Suprapubic skin (tissue), 4 donors: Measurements from ENCODE around the gene APEH. TPM values are rescaled to one million over a fixed set of nuclear protein-coding genes. Genes with fewer than 3 reads are reported as not detected.
"Not testable (repeated sequence)": the region's sequence is repeated elsewhere in the genome, so short reads cannot be mapped to it uniquely, and the experiment has no call there.

Experiments
- DNase-seq, 2 donors: peaks; one replicate each; pipeline ENCODE4 v3.0.0-alpha.2; 2019; ENCODE audit warnings: low spot score in 2 of 2
- H3K27ac ChIP-seq: fragments of 200-600 bp; sonication (generic); one replicate; pipeline ENCODE4 v1.5.1; 2019
- H3K27me3 ChIP-seq: fragments of 200-600 bp; sonication (generic); one replicate; pipeline ENCODE4 v1.5.1; 2019
- H3K36me3 ChIP-seq: fragments of 200-600 bp; sonication (generic); one replicate; pipeline ENCODE4 v1.5.1; 2019
- H3K4me1 ChIP-seq: fragments of 200-600 bp; sonication (generic); one replicate; pipeline ENCODE4 v1.5.1; 2019
- H3K4me3 ChIP-seq: fragments of 200-600 bp; sonication (generic); one replicate; pipeline ENCODE4 v1.5.1; 2019; ENCODE audit warnings: mild to moderate bottlenecking
- H3K9me3 ChIP-seq: fragments of 200-600 bp; sonication (generic); one replicate; pipeline ENCODE4 v1.5.1; 2019
- EP300 ChIP-seq: sonication (generic); formaldehyde crosslinking; IDR thresholded peaks from one replicate; pipeline ENCODE4 v1.6.1; 2017; ENCODE audit warnings: antibody characterized with exemption
- POLR2A ChIP-seq, 2 donors: fragments of 450-650 bp; IDR thresholded peaks; one replicate each; pipeline ENCODE4 v1.6.1; 2017; ENCODE audit warnings: antibody characterized with exemption in 2 of 2, mild to moderate bottlenecking in 2 of 2, moderate library complexity in 2 of 2
- POLR2AphosphoS5 ChIP-seq, 3 donors: sonication (generic); formaldehyde crosslinking; IDR thresholded peaks; one replicate each; pipeline ENCODE4 v1.6.1; 2017; ENCODE audit warnings: antibody characterized with exemption in 3 of 3
- WGBS: methylation state at CpG from one replicate; pipeline ENCODE4 v1.1.5; 2018; 5-methylcytosine and 5-hydroxymethylcytosine counted together
- total RNA-seq, 4 donors: library from RNA; depleted of rRNA; stranded (reverse); fragments of >200 nt; gene quantifications; one replicate each; pipeline ENCODE4 v1.1.0, GENCODE V29; 2016
- TF ChIP-seq, protein P1 (sequence below), 2 donors: fragments of 200-600 bp in 1 of 2; fragments of 450-650 bp in 1 of 2; sonication (generic) in 1 of 2; IDR thresholded peaks; one replicate each; pipeline ENCODE4 v1.5.1; 2016 to 2019; ENCODE audit warnings: antibody characterized with exemption in 2 of 2, mild to moderate bottlenecking in 1 of 2, moderate library complexity in 1 of 2

Gene APEH
- total RNA-seq, 4 donors from 2014 or later = 81.8 to 103 (median 91.2) TPM

DNA sequence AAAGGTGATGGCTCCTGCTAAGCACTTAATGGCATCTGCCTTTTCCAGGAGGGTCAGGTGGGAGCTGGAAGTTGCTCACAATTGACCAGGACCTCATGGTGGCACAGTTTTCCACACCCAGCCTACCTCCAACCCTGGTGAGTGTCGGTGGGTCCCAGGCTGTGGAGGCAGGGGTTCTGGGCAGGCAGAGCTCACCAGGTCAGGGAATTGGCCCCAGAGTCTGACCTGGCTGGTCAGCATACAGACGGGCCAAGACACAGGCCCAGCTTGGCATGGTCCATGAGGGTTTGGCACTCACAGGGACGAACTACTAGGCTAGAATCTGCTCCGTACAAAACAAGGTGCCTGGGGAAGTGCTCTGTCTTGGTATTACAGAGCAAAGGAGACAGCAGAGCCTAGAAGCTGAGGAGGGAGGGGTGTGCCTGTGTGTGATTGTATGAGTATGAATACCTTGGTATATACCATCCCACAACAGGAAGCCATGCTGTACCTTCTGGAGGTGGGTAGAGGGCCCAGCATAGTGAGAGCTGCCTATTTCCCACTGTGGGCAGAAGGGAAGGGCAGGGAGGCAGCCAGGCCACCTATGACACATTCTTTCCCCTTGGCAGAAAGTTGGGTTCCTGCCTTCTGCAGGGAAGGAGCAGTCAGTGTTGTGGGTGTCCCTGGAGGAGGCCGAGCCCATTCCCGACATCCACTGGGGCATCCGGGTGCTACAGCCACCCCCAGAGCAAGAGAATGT, 6.5 kb downstream of the APEH start:
- TF ChIP-seq POLR2A (IDR thresholded peaks at IDR 0.05) = no peak
- TF ChIP-seq EP300 = no peak
- TF ChIP-seq POLR2AphosphoS5 (IDR thresholded peaks at IDR 0.05) = no peak
- TF ChIP-seq, protein P1, sequence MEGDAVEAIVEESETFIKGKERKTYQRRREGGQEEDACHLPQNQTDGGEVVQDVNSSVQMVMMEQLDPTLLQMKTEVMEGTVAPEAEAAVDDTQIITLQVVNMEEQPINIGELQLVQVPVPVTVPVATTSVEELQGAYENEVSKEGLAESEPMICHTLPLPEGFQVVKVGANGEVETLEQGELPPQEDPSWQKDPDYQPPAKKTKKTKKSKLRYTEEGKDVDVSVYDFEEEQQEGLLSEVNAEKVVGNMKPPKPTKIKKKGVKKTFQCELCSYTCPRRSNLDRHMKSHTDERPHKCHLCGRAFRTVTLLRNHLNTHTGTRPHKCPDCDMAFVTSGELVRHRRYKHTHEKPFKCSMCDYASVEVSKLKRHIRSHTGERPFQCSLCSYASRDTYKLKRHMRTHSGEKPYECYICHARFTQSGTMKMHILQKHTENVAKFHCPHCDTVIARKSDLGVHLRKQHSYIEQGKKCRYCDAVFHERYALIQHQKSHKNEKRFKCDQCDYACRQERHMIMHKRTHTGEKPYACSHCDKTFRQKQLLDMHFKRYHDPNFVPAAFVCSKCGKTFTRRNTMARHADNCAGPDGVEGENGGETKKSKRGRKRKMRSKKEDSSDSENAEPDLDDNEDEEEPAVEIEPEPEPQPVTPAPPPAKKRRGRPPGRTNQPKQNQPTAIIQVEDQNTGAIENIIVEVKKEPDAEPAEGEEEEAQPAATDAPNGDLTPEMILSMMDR (IDR thresholded peaks at IDR 0.05) = no peak
- Histone ChIP-seq H3K27ac (no peak overlapping the region), H3K27me3 (no peaks in the 10 kb centered on the region), H3K4me1 (peaks cover under 1% of the 10 kb centered on the region), H3K9me3 (no peaks in the 10 kb centered on the region), H3K4me3 (no peak overlapping the region), H3K36me3 (peaks cover 87% of the 10 kb centered on the region)
- no peak for DNase-seq
- WGBS = 79% methylated on average over 3 of the region's 7 CpGs

GRCh38 chr3:49681232-49681522, 7.0 kb downstream of the APEH start:
- no peak for DNase-seq
- Histone ChIP-seq H3K9me3 (no peaks in the 10 kb centered on the region), H3K36me3 (peaks cover 82% of the 10 kb centered on the region), H3K27me3 (no peaks in the 10 kb centered on the region), H3K4me3 (no peak overlapping the region), H3K27ac (no peak overlapping the region), H3K4me1 (peaks cover 5% of the 10 kb centered on the region)
- TF ChIP-seq, protein P1 (IDR thresholded peaks at IDR 0.05) = no peak
- TF ChIP-seq EP300 = no peak
- 100% methylated on average over 2 of the region's 2 CpGs for WGBS

- TF ChIP-seq POLR2AphosphoS5 (IDR thresholded peaks at IDR 0.05) (no peak), EP300 (no peak), POLR2A (IDR thresholded peaks at IDR 0.05) (no peak)
- TF ChIP-seq, protein P1 (IDR thresholded peaks at IDR 0.05) = no peak
- H3K9me3 ChIP-seq = no peaks in the 10 kb centered on the region
- H3K27me3 ChIP-seq = no peaks in the 10 kb centered on the region
- peaks cover 8% of the 10 kb centered on the region for H3K4me1 ChIP-seq
- H3K4me3 ChIP-seq = no peak overlapping the region
- WGBS = 93% methylated on average over 3 of the region's 4 CpGs
- peaks cover 79% of the 10 kb centered on the region for H3K36me3 ChIP-seq
- no peak overlapping the region for H3K27ac ChIP-seq
- no peak for DNase-seq
Observed at GRCh38 chr3:49681543-49681942, 7.4 kb downstream of the APEH start.

DNA sequence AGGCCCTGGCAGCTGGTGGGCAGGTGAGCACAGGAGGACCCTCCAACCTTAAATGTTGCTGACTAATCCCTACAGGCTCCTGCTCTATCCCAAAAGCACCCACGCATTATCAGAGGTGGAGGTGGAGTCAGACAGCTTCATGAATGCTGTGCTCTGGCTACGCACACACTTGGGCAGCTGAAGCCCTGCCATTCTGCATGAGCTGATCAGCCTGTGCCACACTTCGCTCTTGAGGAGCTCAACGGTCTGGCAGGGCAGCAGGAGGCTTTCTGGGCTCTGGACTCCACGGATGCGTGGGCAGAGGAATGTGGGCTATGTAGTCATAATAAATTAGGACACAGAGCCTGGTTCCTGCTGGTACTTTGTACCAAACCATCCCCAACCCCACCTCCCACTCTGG, 9.0 kb downstream of the APEH start:
- Histone ChIP-seq H3K9me3 (no peaks in the 10 kb centered on the region), H3K36me3 (peaks cover 62% of the 10 kb centered on the region), H3K4me3 (no peak overlapping the region), H3K4me1 (peaks cover 16% of the 10 kb centered on the region), H3K27ac (no peak overlapping the region), H3K27me3 (no peaks in the 10 kb centered on the region)
- TF ChIP-seq EP300 (no peak), POLR2AphosphoS5 (IDR thresholded peaks at IDR 0.05) (no peak), POLR2A (IDR thresholded peaks at IDR 0.05) (no peak)
- TF ChIP-seq, protein P1 (IDR thresholded peaks at IDR 0.05) = no peak
- no peak for DNase-seq
- WGBS = 85% methylated on average over 4 of the region's 6 CpGs

GRCh38 chr3:49684453-49684852, 10.3 kb downstream of the APEH start:
- not testable (repeated sequence) for DNase-seq, H3K4me3 ChIP-seq, H3K27me3 ChIP-seq, H3K9me3 ChIP-seq, H3K27ac ChIP-seq
- WGBS = 100% methylated on average over 1 of the region's 2 CpGs
- H3K36me3 ChIP-seq = peaks cover 51% of the 10 kb centered on the region
- peaks cover 27% of the 10 kb centered on the region for H3K4me1 ChIP-seq

- Histone ChIP-seq H3K4me1 (peaks cover 30% of the 10 kb centered on the region), H3K36me3 (peaks cover 44% of the 10 kb centered on the region)
- not testable (repeated sequence) for DNase-seq, H3K27ac ChIP-seq, H3K27me3 ChIP-seq, H3K9me3 ChIP-seq, H3K4me3 ChIP-seq
- 93% methylated on average over 10 of the region's 10 CpGs for WGBS
Observed at GRCh38 chr3:49685103-49685502, 11.0 kb downstream of the APEH start.

DNA sequence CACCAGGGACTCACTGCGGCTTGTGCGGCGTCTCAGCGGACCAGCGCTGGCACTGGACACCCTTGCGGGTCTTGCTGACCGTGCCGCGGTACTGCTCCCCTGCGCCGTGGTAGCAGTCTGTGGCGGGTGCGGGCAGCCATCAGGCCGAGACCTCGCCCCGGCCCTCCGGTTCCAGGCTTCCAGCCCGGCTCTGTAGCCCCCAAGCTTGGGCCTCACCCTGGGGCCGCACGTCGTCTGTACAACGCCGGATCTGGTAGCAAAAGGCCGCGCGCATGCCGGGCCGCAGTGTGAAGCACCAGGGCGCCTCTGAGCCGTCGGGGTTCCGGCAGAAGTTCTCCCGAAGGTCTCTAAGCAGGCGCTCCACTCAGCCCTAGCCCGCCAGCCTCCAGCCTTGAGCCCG, 11.7 kb downstream of the APEH start:
- Histone ChIP-seq H3K4me3 (peak overlapping the region; percentile 47), H3K36me3 (peaks cover 37% of the 10 kb centered on the region), H3K4me1 (peaks cover 37% of the 10 kb centered on the region)
- not testable (repeated sequence) for H3K27ac ChIP-seq, H3K9me3 ChIP-seq, H3K27me3 ChIP-seq, DNase-seq
- 16% methylated on average over 5 of the region's 36 CpGs for WGBS

- peak overlapping the region; percentile 47 for H3K4me3 ChIP-seq
- not testable (repeated sequence) for H3K27ac ChIP-seq, H3K9me3 ChIP-seq, H3K27me3 ChIP-seq
- peaks cover 32% of the 10 kb centered on the region for H3K36me3 ChIP-seq
- H3K4me1 ChIP-seq = peaks cover 42% of the 10 kb centered on the region
- WGBS = no CpG with 5 or more reads among the region's 29 CpGs
- peak in 1 of 2 donors; percentile 81 for DNase-seq
Observed at GRCh38 chr3:49686346-49686745, 12.2 kb downstream of the APEH start.

DNA sequence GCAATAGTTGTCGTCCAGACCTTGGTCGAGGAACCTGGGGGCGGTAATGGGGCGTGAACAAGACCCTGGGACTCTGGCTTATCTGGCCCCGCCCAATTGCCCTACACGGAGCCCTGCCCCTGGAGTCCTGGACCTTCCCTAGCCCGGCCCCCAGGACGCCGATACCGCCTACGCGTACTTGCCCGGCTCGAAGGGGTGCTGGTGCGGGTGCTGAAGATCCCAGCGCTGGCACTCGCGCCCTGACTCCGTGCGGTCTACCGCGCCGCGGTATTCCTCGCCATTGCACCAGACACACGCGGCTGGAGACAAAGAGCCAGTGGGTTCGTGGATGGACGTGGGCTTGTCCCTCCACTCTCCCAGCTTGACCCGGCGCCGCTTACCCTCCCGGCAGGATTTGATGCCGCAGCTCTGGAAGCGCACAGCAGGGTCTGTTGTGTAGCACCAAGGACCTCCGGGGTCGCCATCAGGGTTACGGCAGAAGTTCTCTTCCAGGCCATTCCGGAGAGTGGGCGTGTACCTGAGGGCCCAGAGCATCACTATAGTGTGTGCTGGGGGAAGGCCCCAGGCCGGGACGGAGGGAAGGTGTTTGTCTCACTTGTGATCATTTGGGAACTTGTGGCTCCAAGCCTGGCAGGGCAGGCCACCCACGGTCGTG, 12.7 kb downstream of the APEH start:
- Histone ChIP-seq H3K4me3 (peak overlapping the region; percentile 47), H3K4me1 (peaks cover 48% of the 10 kb centered on the region), H3K36me3 (peaks cover 26% of the 10 kb centered on the region)
- WGBS = no CpG with 5 or more reads among the region's 44 CpGs
- H3K9me3 ChIP-seq, H3K27ac ChIP-seq, DNase-seq, H3K27me3 ChIP-seq: not testable (repeated sequence)
